NCI-H1417 treated with DMSO at 0.1 percent for 48 hours (cell line): ENCODE results near the gene ANO2.

Experiments
- DNase-seq: peaks from one replicate; lab custom pipeline; 2025; lab: John Stamatoyannopoulos, UW

Gene ANO2

DNA sequence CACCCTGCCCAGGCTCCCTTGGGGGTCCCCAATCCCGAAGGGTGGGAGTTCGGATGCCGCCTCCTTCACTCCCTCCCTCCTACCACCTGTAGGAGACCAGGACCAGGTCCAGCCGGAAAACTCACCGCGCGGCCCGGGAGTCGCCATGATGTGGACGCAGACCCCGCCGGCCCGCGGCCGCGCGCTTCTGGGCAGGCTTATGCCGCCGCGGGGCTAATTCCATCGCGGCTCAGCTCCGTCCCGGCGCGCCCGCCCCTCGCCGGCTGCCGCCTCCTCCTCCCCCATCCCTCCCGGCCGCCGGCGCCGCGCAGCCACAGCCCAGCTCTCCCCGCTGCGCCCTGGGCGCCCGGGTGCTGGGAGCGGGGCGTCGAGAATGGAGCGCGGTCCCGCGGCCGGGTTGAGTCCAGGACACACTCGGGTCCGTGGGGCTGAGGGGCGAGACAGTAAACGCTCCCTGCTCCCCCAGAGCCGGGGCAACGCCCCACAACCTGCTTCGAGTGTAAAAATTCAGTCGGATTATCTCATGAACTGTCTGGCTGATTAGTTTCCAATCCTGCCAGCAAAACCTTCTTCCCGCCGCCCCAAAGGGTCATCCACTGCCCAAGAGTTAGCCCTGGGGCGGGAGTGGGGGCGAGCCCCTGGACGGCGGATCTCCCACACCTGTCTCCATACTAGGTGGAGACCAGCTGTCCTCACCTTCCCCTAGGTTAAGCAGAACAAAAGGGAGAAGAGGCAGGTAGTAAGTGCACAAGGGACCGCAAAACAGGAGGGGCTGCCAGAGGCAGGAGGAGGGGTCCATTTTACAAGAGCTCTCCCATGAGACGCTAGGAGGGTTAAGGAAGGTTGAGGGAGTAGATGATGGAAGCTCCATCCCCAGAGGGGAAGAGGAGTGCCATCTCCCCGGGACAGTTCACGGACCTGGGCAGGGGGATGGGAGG, at the start of gene ANO2:
ANO2 (minus strand) TSS at position 189 of the 938 bp plus-strand sequence; CDS start at position 147, 42 bp downstream.
- DNase-seq: no peak

DNA sequence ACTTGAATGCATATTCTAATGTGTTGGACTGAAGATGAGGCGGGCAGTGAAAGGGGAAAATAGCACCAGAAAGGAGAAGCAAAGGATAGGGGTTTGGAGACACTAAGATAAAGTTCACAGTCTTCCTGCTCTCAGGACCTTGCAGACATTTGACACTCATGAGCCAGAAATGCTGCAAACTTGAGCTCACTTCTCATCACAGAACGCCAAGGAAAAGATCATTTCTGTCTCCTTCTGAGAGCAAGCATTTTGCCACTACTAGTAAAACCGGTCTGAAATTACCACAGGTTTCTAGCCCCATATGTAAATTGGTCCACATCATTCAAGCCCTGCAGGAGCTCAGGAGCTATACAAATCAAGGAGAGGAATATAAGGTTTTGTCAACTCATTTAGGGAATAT, 44.6 kb upstream of the ANO2 start:
- DNase-seq: no peak

DNA sequence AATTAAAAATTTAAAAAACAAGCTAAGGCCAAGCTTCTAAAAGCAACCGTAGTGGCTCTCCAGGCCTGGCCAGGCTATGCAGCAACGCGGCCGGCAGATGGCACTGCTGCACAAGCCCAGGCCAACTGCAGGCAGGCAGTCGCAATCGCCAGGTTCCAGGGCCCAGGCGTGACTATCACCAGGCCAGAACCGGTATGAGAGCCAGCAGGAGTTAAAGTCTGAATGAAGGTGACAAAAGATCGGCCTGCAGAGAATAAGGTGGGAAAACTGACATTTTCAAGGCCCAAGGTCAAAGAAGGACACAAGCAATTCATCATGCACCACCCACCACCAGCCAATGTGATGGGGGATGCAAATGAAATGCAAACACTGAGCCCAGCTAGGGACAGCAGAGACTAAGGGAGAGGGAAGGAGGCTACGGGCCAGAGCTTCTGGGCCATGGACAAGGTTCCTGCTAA, 43.6 kb upstream of the ANO2 start:
- peak; percentile 27 for DNase-seq

DNA sequence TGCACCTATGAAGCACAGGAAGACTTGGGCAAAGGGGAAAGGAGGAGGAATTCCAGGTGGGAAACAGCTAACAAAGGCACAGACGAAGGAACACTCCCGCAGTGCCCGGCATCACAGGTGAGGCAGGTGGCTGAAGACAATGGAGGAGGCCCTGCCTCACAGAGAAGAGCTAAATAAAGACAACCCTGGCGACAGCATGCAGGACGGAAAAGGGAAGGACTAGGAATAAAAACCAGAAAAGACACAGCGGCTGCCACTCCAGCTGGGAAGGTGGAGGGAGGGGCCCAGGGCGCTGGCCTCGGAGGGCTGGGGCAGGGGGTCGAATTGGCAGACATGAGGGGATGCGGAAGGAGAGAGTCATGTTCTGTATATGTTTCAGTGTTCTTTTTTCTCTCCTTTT, 43.0 kb upstream of the ANO2 start:
- DNase-seq: no peak

DNA sequence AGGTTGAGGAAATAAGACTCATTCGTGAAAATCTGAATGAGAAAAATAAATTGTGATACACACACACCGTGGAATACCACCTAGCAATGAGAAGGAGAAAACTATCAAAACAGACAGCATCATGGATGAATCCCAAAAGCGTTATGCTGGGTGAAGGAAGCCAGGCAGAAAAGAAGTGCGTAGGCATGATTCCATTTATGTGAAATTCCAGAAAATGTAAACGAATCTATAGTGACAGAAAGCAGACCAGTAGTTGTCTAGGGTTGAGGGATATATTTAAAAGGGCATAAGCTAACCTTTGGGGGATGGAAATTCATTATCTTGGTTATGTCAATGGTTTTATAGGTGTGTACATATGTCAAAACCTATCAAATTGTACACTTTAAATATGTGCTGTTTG, 42.5 kb upstream of the ANO2 start:
- no peak for DNase-seq

DNA sequence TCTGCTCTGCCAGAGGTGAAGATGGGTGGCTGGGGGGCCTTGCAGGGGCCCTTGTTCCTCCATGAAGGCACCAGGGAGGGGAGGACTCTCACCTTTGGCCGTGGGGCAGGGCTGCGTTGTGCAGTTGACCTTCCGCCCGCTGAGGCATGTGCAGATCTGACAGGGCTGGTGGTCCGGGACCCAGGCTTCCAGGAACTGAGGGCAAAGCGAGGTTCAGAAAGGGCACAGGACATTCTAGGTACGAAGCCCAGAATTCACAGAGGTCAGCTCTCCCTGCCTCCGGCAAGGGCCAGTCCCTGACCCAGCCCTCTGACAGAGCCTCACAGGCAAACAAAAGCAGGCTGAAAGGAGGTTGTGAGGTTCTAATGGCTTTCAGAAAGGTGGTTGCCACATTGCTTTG, 40.4 kb upstream of the ANO2 start:
- DNase-seq: no peak

DNA sequence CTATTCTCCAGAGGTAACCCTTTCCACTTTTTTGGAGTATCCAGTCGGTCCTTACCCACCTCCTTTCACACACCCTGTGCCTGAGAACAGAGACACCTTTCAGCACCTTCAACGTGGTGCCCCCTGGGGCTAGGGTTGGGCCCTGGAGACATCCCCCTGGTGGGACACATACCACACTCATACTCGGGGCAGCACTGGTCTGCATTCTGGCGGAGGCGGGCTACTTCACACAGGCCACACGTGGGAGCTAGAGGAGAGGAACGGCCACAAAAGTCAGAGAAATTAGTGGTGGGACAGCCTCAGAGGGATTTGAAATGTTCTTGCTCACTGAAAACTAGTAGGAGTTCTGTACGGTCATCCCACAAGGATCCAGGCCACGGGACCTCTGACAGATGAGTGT, 39.8 kb upstream of the ANO2 start:
- DNase-seq: no peak

DNA sequence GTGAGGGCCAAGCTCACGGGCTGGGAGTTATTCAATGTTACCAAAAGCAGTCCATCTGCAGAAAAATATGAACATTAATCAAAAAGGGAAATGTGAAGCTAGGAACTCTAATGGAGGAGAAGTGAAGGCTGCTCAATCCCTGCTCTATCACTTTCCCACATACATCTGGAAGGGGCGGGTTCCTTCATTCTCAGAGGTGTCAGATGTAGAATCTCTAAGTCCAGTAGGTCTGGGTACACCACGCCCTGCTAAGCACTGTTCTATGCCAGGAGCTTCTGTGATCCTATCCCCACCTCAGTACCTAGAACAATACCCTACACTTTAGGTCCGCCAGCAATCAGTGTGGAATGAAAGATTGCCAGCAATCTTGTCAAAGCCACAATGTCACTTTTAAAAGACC, 37.0 kb upstream of the ANO2 start:
- no peak for DNase-seq

DNA sequence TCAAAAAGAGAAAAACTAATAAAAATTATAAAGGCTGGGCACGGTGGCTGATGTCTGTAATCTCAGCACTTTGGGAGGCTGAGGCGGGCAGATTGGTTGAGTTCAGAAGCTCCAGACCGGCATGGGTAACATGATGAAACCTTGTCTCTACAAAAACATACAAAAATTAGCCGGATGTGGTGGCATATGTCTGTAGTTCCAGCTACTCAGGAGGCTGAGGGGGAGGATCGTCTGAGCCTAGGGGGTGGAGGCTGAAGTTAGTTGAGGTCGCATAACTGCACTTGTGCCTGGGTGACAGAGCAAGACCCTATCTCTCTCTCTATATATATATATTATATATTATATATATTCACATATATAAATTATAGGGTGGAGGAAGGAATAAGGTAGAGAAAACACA, 32.5 kb upstream of the ANO2 start:
- no peak for DNase-seq

DNA sequence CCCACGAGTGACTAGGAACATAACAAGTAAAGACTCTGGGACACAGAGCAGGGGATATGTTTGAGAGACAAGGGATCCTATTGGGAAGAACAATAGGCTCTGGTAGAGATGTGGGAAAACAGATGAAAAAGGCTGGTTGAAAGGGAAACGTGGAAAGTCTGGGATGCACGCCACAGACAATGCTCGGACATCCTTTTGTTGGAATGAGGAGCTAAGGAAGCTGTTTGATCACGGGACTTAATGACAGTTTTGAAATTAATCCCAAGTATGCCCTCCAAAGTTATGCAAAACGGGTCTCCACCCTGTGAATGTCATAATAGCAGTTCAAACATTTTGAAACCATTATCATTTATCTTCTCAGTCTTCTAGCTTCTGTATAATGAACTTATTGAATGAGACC, 31.7 kb upstream of the ANO2 start:
- no peak for DNase-seq

DNA sequence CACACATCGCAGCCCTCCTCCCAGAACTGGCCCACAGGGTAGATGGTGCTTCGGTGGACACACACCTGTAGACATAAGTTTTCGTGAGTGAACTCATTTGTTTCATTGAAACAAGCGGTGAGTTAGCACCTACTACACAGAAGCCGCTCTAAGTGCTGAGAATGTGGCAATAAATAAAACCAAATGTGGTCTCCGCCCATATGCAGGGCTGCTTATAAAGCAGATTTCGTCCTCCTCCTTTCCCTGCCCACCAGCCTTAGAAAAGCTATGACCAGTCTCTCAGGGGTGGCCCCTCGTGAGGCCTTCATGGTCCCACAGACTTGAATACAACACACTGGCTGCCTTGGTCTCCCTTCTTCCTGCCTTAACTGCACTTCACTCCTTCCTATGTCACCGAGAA, 31.1 kb upstream of the ANO2 start:
- no peak for DNase-seq

DNA sequence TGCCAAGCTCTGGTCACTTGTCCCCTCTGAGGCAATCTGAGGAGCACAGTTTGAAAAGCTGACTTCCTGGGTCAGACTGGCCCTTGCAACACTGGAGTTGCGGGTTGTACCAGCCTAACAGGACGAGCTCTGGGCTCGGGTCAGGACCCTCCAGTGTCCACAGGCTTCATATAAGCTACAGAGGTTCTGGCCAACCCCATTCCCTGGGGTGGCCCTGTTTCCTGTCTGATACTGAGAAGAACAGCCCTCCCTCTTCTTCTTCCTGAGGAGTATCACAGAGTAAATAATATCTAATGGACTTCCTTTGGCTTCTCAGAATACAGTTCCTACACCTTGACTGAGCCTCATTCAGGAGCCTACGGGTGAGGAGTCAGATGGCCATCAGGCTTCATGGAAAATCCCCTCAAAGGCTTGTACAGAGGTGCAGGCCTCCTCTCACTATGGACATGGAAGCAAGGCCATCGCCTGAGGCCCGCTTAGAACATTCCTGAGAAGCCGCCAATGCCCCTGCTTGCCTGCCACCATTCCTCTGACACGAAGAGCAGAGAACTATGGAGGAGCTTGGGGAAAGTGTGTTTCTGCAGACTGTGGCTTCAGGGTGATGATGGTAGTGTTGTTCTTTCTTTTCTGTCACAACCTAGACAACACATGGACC, 28.5 kb upstream of the ANO2 start:
- no peak for DNase-seq

DNA sequence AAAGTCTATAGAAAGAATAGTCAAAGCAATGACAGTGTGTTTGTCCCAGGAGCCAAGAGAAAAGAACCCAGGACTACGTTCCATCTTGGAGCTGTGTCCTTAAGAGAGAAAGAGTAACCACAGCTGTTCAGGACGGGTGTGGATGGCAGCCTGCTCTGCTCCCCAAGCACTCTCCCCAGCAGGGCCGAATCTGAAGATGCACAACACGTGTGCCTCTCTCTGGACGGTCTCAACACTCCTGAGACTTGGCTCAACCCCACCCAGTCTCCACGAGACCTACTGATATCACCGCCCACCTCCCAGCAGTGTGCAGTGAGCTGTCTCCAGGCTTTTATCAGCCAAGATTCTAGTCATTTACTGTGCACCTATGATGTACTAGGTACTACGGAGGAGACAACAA, 27.3 kb upstream of the ANO2 start:
- no peak for DNase-seq

DNA sequence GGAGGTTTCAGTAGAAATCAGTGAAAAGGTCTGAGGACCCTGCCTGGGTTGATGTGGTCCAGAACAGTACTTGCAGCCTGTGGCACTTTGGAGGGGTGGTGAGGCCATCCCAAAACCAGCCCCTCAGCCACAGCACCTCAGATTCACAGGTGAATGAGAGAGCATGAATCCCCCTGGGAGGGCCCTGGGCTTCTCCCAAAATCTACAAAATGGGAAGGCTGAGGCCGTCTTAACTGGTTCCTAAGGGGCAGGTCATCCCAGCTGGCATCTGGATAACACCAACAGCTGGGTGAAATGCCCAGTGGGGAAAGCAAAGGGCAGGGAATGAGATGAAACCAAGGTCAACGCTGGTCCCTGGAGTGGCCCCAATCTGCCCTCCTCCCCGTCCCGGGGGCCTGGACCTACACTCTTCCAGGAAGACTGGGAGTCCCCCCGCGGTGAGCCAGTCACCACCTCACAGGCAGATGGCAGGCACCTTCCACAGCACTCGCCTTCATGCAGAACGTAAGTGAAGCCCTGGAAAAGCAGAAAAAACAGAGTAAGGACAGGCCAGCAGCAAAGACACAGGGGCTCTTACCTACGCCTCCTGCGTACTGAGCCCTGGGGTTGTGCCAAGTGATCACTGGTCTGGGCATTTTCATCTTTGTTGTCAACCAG, 26.3 kb upstream of the ANO2 start:
- DNase-seq: no peak

DNA sequence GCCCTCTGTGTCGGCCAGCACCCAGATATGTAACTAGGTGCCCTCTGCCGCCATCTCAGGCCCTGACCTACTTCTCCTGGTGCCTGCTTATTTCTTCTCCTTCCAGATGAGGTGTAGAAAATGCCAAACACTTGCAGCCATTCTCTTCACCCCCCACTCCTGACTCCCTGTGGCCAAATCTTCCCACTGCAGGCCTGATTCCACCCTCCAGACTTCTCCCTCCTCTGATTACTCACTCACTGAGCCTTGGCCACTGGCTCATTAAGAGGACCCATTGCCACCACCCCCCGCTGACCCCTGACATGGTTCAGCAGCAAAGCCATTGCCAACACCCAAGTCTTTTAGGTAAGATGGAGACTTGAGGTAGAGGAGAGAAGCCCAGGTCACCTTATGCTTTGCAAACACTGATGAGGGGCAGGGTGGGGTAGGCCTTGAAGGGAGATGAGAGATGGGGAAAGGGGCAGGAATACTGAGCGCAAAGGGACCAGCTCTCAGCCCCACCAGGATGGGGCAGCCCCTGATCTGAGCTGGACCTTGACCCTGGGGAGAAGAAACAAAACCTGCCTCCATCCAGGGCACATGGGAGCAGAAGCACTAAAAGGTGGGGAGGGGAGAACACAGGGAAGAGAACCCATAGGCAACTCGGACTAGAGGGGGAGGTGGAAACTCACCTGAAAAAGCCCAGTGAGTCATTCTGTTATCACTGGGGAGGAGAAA, 25.1 kb upstream of the ANO2 start:
- DNase-seq: no peak

DNA sequence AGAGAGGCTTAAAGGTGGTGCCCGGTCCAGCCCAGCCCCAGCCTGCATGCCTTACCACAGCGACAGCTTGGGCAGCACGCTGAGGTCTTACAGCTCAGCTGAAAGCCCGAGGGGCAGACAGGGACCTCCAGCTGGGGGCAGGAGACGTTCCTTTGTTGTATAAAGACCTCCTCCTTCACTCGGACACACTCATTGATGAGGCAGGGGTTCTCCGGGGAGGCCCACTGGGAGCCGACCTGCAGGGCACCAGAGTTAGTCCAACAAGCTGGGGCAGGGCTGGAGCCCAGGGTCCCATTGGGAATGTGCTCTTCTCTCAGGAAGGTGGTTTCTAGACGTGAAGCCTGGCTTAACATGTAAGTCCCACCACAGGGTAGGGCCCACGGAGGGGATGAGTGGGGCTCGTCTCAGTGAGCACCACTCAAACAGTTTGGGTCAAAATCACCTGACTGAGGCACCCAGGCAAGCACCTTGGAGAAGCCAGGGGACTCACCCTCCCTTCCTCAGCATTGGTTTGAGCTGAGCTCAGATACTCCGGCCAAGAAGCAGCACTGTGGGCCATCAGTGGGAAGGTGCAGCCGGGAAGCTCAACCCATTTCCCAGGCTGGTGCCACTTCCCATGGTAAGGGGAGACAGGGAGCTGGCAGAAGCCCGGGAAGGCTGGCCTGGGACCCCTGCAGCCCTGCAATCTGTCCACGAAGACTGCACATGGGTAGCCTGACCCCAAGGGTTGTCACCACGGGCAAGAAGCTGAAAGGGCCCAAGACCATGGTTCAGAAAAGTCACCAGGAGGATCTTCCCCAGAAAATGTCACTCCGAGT, 24.3 kb upstream of the ANO2 start:
- no peak for DNase-seq

DNA sequence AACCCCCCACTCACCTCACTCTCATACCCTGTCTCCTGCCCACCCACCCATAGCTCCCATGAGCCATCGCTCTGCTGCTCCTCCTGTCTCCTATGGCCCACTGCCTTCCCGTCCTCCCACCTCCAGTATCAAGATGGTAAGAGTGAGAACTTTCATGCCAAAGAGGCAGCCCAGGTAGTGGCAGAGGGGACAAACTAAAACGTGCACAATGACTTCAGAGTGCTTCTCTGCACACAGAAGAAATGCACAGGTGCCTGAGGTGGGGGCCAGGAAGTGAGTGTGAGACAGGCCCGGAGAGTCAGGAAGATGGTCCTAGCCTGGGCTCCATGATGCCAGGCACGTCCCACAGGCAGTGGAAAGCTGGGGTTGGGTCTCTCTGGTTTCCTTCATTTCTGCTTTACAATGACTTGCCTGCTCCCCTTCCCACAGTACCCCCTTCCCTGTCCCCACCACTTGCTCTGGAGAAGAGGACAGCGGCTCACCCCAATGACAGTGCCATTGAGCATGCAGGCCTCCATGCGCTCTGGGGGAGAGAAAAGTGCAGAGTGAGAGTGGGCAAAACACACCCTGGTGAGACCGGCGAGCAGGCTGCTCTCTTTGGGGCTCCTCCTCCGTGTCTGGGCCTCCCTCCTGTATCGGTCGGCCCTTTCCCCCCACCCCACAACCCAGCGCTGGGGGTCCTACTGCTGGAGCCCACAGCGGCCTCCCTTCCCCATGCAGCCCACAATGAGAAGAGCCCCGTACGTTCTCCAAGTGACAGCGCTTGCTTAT, 22.8 kb upstream of the ANO2 start:
- DNase-seq: no peak

DNA sequence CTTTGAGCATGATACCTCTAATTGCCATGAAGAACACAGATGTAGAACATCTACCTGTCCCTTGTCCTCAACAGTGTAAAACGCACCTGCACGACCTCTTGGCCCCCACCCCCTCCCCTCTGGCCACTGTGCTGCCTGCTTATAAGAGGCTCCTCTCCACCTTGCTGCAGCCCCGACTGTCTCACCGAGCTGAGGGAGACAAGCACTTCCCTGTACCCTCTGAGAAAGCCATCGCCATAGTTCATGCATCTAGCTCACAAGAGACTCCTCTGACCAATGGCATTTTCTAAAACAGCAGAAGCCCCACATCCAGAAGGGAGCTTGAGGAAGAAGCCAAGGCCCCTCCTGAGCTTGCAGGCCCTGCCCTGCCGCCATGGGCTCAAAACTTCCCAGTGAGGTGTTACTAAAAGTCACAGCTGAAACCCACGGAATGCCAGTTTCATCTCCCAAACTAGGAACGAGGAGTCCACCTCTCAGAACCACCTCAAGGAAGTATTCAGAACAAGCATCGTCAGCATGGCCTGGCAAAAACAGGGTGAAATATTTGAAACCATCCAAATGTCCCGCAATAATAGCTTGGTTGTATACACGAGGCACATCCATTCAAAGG, 21.5 kb upstream of the ANO2 start:
- DNase-seq: no peak

DNA sequence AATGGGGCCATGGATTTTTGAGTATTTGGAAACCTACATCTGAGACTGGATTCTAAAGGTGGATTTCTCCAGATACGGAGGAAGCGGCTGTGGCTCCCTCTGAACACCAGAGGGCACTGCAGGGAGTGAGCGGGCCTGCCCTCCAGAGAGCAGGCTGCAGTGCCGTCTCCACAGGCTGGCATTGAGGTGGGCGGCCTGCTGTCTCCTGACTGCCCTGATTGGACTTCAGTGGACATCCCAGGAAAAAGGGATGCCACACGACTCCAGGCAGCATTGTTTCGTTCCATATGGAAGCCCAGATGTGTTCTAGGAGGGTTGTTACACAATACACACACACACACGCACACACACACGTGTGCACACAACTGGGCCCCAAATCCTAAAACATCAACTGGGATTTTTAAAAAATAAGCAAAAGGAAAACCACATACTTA, 20.9 kb upstream of the ANO2 start:
- no peak for DNase-seq
